Progenitor cell of endocrine pancreas (in vitro differentiated cells): Measurements from ENCODE around the gene LRP1B. TPM values are rescaled to one million over a fixed set of nuclear protein-coding genes. Genes with fewer than 3 reads are reported as not detected.

Experiments used
- DNase-seq: peaks from one replicate; pipeline ENCODE4 v3.0.0; 2021; ENCODE audit warnings: low spot score; ENCODE audit not compliant: unreplicated experiment
- H3K27ac Mint-ChIP-seq: 2 replicates; pipeline ENCODE4 v1.8.0; 2021; ENCODE audit warnings: mild to moderate bottlenecking, moderate library complexity, mixed read lengths
- H3K27me3 Mint-ChIP-seq: 2 replicates; pipeline ENCODE4 v1.8.0; 2021; ENCODE audit warnings: mixed read lengths
- H3K36me3 Mint-ChIP-seq: 2 replicates; pipeline ENCODE4 v1.8.0; 2022; ENCODE audit warnings: mixed read lengths; ENCODE audit not compliant: insufficient read depth
- H3K4me1 Mint-ChIP-seq: 2 replicates; pipeline ENCODE4 v1.8.0; 2021; ENCODE audit warnings: low read depth, mixed read lengths
- H3K4me3 Mint-ChIP-seq: 2 replicates; pipeline ENCODE4 v1.8.0; 2021; ENCODE audit warnings: low read depth, mild to moderate bottlenecking, moderate library complexity, mixed read lengths
- H3K9me3 Mint-ChIP-seq: 2 replicates; pipeline ENCODE4 v1.8.0; 2021; ENCODE audit warnings: low read depth, mixed read lengths
- total RNA-seq: library from RNA; stranded (reverse); gene quantifications from 2 replicates; pipeline ENCODE4 v1.2.1, GENCODE V29; 2021
- TF ChIP-seq, protein P1 (sequence below): fragments of 200-600 bp; sonication (generic); IDR thresholded peaks from one replicate; pipeline ENCODE4 v1.5.0; 2021; ENCODE audit warnings: antibody characterized with exemption, mild to moderate bottlenecking; ENCODE audit not compliant: unreplicated experiment

The LRP1B gene
- total RNA-seq, 1 donor from 2014 or later = 0.57 TPM

DNA sequence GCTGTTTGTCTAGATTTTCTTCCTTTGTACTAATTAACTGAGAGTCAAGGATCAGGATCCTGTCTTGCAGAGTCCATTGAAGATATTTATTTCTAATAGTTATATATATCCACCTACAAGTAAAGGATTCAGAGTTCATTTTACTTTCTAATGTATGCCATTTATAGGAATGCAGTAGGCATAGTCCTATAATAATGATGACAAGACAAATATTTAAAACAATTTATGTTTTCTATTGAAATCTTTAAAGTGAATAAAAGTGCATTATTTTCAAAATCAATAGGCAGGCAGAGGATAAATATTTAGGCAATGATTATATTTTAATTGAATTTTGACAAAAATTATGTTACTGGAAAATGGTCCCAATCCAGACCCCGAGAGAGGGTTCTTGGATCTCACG is 1919.9 kb downstream of the LRP1B start:
- TF ChIP-seq, protein P1, sequence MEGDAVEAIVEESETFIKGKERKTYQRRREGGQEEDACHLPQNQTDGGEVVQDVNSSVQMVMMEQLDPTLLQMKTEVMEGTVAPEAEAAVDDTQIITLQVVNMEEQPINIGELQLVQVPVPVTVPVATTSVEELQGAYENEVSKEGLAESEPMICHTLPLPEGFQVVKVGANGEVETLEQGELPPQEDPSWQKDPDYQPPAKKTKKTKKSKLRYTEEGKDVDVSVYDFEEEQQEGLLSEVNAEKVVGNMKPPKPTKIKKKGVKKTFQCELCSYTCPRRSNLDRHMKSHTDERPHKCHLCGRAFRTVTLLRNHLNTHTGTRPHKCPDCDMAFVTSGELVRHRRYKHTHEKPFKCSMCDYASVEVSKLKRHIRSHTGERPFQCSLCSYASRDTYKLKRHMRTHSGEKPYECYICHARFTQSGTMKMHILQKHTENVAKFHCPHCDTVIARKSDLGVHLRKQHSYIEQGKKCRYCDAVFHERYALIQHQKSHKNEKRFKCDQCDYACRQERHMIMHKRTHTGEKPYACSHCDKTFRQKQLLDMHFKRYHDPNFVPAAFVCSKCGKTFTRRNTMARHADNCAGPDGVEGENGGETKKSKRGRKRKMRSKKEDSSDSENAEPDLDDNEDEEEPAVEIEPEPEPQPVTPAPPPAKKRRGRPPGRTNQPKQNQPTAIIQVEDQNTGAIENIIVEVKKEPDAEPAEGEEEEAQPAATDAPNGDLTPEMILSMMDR = no peak
- H3K36me3 Mint-ChIP-seq = no peaks in the 10 kb centered on the region
- no peak overlapping the region for H3K27ac Mint-ChIP-seq

DNA sequence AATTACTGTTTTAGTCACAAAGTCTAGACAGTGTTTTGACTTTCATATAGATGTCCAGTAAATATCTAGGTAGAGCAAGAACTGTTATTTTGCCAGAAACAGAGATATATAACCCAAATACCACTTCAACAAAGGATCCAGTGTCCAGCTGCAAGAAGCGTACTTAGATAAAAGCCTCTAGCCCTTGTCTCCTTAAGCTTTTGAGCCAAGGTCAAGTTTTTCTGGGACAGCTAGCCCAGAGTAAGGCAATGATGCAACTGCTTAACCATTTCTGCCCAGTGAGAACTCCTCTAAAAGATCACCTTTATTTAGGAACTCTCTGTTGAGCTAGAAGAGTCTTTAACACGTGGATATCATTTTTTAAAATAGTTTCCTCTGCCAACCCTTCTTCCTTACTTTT is 1925.7 kb downstream of the LRP1B start:
- H3K4me3 Mint-ChIP-seq = no peak overlapping the region
- no peaks in the 10 kb centered on the region for H3K4me1 Mint-ChIP-seq
- no peak for DNase-seq
- no peak overlapping the region for H3K27ac Mint-ChIP-seq
- H3K9me3 Mint-ChIP-seq = no peaks in the 10 kb centered on the region
- TF ChIP-seq, protein P1 = no peak
- H3K36me3 Mint-ChIP-seq = no peaks in the 10 kb centered on the region
- no peaks in the 10 kb centered on the region for H3K27me3 Mint-ChIP-seq

More for the DNA sequence above, 1919.9 kb downstream of the LRP1B start:
- Mint-ChIP-seq H3K9me3 (no peaks in the 10 kb centered on the region), H3K27me3 (no peaks in the 10 kb centered on the region), H3K4me1 (no peaks in the 10 kb centered on the region), H3K4me3 (no peak overlapping the region)
- DNase-seq = no peak

DNA sequence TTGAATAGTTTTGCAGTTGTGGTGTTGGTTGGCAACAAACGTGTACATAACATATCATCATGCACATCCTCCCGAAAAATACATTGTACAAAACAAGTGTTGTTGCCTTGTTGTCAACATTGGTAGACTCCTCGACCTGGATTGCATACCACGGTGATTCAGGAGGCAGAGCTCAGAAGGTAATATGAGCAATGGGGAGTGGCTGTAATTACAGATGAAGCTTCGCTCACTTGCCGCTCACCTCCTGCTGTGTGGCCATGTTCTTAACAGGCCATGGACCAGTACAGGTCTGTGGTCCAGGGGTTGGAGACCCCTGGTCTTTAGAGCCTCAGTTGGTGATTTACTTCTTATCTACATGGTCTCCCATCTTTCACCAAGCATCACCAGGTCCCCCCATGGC is 1927.5 kb downstream of the LRP1B start:
- no peak overlapping the region for H3K4me3 Mint-ChIP-seq

DNA sequence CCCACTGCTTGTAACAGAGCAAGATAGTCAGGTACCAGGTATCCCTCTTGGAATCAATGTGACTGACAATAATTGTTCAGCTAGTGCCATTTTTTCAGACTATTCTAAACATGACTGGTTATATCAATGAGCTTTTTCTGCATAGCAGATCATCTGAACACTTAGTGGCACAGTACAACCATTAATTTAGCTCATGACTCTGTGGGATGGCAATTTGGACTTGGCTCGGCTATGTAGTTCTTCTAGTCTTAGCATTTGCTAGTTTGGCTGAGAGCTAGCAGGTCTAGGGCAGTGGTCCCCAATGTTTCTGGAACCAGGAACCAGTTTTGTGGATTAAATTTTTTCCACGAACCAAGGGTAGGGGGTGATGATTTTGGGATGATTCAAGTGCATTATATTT is 1929.2 kb downstream of the LRP1B start:
- Mint-ChIP-seq H3K27ac (no peak overlapping the region), H3K4me3 (no peak overlapping the region), H3K4me1 (peaks cover 6% of the 10 kb centered on the region), H3K27me3 (no peaks in the 10 kb centered on the region), H3K36me3 (no peaks in the 10 kb centered on the region), H3K9me3 (peaks cover 4% of the 10 kb centered on the region)
- no peak for DNase-seq
- TF ChIP-seq, protein P1 = no peak

More for the DNA sequence above, 1927.5 kb downstream of the LRP1B start:
- H3K36me3 Mint-ChIP-seq = no peaks in the 10 kb centered on the region
- no peak overlapping the region for H3K27ac Mint-ChIP-seq
- TF ChIP-seq, protein P1 = no peak
- H3K4me1 Mint-ChIP-seq = peaks cover 6% of the 10 kb centered on the region
- no peak for DNase-seq
- no peaks in the 10 kb centered on the region for H3K9me3 Mint-ChIP-seq
- no peaks in the 10 kb centered on the region for H3K27me3 Mint-ChIP-seq

DNA sequence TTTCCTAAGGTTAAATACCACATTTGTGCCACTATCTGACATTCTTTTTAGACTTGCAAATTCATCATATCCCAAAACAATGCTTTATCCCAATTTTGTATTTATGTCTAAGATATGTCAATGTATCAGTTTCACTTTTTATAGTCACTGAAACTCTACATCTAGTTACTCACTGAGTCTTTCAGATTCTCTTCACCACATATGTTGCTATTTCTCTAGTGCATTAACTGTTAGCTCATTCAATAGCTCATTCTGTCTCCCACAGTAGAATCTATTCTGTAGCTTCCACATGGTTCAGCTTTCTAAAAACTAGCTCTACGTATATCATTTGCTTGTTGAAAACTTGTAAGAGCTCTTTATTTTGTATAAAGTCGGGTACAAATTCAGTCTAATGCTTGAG is 1930.1 kb downstream of the LRP1B start:
- TF ChIP-seq, protein P1 = no peak
- Mint-ChIP-seq H3K4me3 (no peak overlapping the region), H3K4me1 (peaks cover 6% of the 10 kb centered on the region), H3K36me3 (no peaks in the 10 kb centered on the region), H3K27me3 (no peaks in the 10 kb centered on the region), H3K27ac (no peak overlapping the region), H3K9me3 (peaks cover 4% of the 10 kb centered on the region)
- no peak for DNase-seq
